ENCODE data around the gene UBE2G1. TPM values are rescaled to one million over a fixed set of nuclear protein-coding genes. Genes with fewer than 3 reads are reported as not detected.
"Not testable (repeated sequence)": the region's sequence is repeated elsewhere in the genome, so short reads cannot be mapped to it uniquely, and the experiment has no call there.

Gene UBE2G1
- total RNA-seq, 2 donors from 2014 or later = 54.1 to 59.3 TPM

DNA sequence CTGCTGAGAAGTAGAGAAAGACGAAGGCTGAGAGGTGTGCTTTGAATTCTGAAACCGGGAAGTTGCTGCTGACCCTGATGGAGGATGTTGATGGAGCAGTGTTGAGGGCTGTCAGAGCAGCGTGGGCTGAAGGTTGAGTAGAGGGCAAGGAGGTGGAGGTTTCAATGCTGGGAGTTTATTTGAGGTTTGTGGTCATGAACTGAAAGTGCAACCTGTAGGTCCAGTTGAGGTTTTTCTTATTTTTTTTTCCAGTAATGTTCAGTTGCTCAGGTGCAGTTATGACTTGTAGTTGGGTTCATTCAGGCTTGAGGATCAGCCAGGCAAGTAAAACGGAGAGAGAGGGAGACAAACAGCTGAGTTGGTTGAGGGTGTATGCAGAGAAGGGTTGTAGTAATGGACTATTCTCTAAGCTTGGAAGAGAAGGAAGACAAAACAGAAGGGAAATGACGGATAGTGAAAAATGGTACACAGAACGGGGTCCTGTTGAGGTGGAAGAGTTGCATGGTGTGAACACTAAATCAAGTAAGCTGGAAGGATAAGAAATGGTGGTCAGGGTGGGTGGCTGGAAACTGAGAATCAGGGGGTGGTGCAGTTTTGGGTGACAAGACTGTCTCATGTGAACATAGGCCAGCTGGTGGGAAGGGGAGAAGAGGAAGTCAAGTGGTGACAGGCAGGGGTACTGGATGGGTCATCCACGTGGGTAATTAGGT is 8.7 kb upstream of the UBE2G1 start:
- TF ChIP-seq POLR2AphosphoS5 (IDR thresholded peaks at IDR 0.05) (no peak), POLR2A (IDR thresholded peaks at IDR 0.05) (no peak)
- TF ChIP-seq, protein P1, sequence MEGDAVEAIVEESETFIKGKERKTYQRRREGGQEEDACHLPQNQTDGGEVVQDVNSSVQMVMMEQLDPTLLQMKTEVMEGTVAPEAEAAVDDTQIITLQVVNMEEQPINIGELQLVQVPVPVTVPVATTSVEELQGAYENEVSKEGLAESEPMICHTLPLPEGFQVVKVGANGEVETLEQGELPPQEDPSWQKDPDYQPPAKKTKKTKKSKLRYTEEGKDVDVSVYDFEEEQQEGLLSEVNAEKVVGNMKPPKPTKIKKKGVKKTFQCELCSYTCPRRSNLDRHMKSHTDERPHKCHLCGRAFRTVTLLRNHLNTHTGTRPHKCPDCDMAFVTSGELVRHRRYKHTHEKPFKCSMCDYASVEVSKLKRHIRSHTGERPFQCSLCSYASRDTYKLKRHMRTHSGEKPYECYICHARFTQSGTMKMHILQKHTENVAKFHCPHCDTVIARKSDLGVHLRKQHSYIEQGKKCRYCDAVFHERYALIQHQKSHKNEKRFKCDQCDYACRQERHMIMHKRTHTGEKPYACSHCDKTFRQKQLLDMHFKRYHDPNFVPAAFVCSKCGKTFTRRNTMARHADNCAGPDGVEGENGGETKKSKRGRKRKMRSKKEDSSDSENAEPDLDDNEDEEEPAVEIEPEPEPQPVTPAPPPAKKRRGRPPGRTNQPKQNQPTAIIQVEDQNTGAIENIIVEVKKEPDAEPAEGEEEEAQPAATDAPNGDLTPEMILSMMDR (IDR thresholded peaks at IDR 0.05) = no peak
- whole genome bisulfite sequencing = 75% methylated on average over 7 of the region's 7 CpGs
- H3K9me3 ChIP-seq = no peaks in the 10 kb centered on the region
- H3K4me1 ChIP-seq (replicated peaks) = no peaks in the 10 kb centered on the region
- no peak for DNase-seq (ENCODE audit: low spot score)
- no peaks in the 10 kb centered on the region for H3K36me3 ChIP-seq
- no peak overlapping the region for H3K27ac ChIP-seq
- no peaks in the 10 kb centered on the region for H3K27me3 ChIP-seq (replicated peaks; ENCODE audit: insufficient read depth)
- intact Hi-C loops (cut with DNase I) = no loop called here
- no peak overlapping the region for H3K4me3 ChIP-seq

DNA sequence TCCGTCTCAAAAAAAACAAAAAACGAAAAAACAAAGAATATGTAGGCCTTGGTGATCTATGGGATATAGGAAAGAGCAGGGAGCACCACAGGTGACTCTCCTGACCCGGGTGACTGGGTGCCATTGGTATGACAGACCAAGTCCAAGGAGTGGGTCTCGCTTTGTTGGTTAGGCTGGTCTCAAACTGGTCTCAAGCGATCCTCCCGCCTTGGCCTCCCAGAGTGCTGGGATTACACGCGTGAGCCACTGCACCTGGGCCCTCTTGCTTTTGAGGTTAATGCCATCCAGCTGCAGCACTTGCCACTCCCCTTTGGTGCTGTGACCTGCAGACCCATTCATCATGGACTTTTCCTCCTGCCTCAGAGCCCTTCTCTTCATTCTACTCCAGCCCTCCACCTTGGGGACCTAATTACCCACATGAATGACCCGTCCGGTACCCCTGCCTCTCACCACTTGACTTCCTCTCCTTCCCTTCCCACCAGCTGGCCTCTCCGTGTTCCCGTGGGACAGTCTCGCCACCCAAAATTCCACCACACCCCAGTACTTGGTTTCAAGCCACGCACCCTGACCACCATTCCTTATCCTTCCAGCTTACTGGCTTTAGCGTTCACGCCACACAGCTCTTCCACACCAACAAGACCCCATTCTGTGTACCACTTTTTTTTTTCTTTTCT is 3.2 kb upstream of the UBE2G1 start:
- intact Hi-C loops (cut with DNase I) = loop anchor here (5.0 to 10.0 kb wide), 2 partner anchors 45 to 152 kb away; no protein-coding TSS in a partner anchor
- no peaks in the 10 kb centered on the region for H3K27me3 ChIP-seq (replicated peaks; ENCODE audit: insufficient read depth)
- DNase-seq (ENCODE audit: low spot score) = no peak
- H3K4me1 ChIP-seq (replicated peaks) = no peaks in the 10 kb centered on the region
- H3K9me3 ChIP-seq = no peaks in the 10 kb centered on the region
- H3K4me3 ChIP-seq = no peak overlapping the region
- 95% methylated on average over 16 of the region's 16 CpGs for WGBS
- no peak overlapping the region for H3K27ac ChIP-seq
- TF ChIP-seq, protein P1 (IDR thresholded peaks at IDR 0.05) = no peak
- TF ChIP-seq POLR2A (IDR thresholded peaks at IDR 0.05) (no peak), POLR2AphosphoS5 (IDR thresholded peaks at IDR 0.05) (no peak)
- no peaks in the 10 kb centered on the region for H3K36me3 ChIP-seq

DNA sequence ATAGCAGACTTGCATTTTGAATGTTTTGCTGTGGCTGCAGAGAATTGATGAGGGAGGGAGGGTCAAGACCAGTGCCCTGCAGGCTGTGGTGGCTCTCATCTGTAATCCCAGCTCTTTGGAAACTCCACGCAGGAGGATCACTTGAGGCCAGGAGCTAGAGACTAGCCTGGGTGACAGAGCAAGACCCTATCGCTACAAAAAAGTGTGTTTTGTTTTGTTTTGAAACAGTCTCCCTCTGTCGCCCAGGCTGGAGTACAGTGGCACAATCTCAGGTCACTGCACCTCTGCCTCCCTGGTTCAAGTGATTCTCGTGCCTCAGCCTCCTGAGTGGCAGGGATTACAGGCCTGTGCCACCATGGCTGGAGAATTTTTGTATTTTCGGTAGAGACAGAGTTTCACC is 1.9 kb upstream of the UBE2G1 start:
- no peaks in the 10 kb centered on the region for H3K4me1 ChIP-seq (replicated peaks)
- H3K27me3 ChIP-seq (replicated peaks; ENCODE audit: insufficient read depth) = no peaks in the 10 kb centered on the region
- intact Hi-C loops (cut with DNase I) = loop anchor here (5.0 to 10.0 kb wide), 2 partner anchors 46 to 151 kb away; no protein-coding TSS in a partner anchor
- 92% methylated on average over 5 of the region's 5 CpGs for WGBS
- H3K4me3 ChIP-seq = no peak overlapping the region
- no peak for DNase-seq (ENCODE audit: low spot score)
- TF ChIP-seq, protein P1 (IDR thresholded peaks at IDR 0.05) = no peak
- TF ChIP-seq POLR2AphosphoS5 (IDR thresholded peaks at IDR 0.05) (no peak), POLR2A (IDR thresholded peaks at IDR 0.05) (no peak)
- no peaks in the 10 kb centered on the region for H3K36me3 ChIP-seq
- H3K27ac ChIP-seq = no peak overlapping the region
- no peaks in the 10 kb centered on the region for H3K9me3 ChIP-seq

DNA sequence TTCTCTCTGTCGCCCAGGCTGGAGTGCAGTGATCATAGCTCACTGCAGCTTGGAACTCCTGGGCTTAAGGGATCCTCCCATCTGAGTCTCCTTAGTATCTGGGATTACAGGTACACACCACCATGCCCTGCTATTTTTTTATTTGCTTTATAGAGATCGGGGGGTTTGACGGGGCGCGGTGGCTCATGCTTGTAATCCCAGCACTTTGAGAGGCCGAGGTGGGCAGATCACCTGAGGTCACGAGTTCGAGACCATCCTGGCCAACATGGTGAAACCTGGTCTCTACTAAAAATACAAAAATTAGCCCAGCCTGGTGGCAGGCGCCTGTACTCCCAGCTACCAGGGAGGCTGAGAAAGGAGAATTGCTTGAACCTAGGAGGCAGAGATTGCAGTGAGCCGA is 702 bp upstream of the UBE2G1 start:
- not testable (repeated sequence) for DNase-seq (ENCODE audit: low spot score); H3K4me3 ChIP-seq; H3K27me3 ChIP-seq (replicated peaks; ENCODE audit: insufficient read depth); H3K36me3 ChIP-seq; H3K9me3 ChIP-seq; H3K4me1 ChIP-seq (replicated peaks)
- intact Hi-C loops (cut with DNase I) = loop anchor here (5.0 to 10.0 kb wide), 2 partner anchors 48 to 150 kb away; no protein-coding TSS in a partner anchor
- H3K27ac ChIP-seq = peak overlapping the region; percentile 87 to 96
- 96% methylated on average over 10 of the region's 10 CpGs for WGBS

DNA sequence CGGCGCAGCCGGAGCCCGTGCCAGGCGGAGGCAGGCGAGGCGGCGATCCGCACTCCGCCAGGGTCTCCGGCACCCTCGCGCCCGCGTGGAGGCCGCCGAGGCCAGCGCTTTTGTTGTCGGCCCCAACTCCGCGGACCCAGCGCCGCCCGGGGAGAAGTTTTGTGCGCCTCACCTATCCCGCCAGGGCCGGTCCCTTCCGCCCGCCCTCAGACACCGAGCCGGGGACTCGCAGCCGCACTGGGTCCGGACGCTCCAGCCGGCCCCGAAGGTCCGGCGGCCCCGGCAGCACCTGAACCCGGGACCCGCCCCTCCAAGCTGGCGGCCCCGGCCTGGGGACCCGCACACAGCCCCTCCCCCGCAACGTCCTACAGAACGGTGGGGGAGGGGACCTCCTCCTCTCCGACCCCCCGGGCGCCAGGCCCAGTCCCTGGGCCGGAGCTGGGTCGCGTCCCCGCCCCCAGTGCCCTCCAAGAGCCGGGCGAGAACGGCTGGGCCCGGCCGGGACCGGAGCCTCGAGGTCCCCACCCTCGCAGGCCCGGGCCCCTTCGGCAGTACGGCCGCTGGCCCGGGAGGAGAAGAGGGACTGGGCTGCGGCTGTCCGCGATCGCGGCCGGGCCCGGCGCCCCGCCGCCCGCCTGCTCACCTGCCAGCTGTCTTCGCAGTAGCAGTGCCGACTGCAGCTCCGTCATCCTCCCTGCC is 698 bp downstream of the UBE2G1 start:
- TF ChIP-seq POLR2AphosphoS5 (IDR thresholded peaks at IDR 0.05) (no peak), POLR2A (IDR thresholded peaks at IDR 0.05) (no peak)
- TF ChIP-seq, protein P1 (IDR thresholded peaks at IDR 0.05) = no peak
- H3K27me3 ChIP-seq (replicated peaks; ENCODE audit: insufficient read depth) = no peaks in the 10 kb centered on the region
- peak; percentile 34 for DNase-seq (ENCODE audit: low spot score)
- H3K4me1 ChIP-seq (replicated peaks) = no peaks in the 10 kb centered on the region
- no peaks in the 10 kb centered on the region for H3K36me3 ChIP-seq
- peak overlapping the region; percentile 87 to 96 for H3K27ac ChIP-seq
- WGBS = under 1% methylated on average over 41 of the region's 82 CpGs
- no peaks in the 10 kb centered on the region for H3K9me3 ChIP-seq
- intact Hi-C loops (cut with DNase I) = loop anchor here (5.0 to 10.0 kb wide), 2 partner anchors 49 to 148 kb away; no protein-coding TSS in a partner anchor
- H3K4me3 ChIP-seq = peak overlapping the region; percentile 67 to 100

Measured in prostate gland (tissue), 2 donors.